NT2/D1 (cell line): ENCODE results near the gene PLEKHG5.

Experiments
- DNase-seq: peaks from one replicate; pipeline ENCODE4 v3.0.0-alpha.2; 2011; ENCODE audit warnings: low read depth, low spot score
- H3K27me3 ChIP-seq: 2 replicates; pipeline ENCODE4 v1.6.0; 2011; ENCODE audit warnings: mild to moderate bottlenecking; ENCODE audit not compliant: insufficient read length, insufficient read depth
- H3K36me3 ChIP-seq: 2 replicates; pipeline ENCODE4 v1.6.1; 2011; ENCODE audit warnings: mild to moderate bottlenecking, low read length, mixed read lengths; ENCODE audit not compliant: insufficient read depth, insufficient read length
- H3K4me1 ChIP-seq: 2 replicates; pipeline ENCODE4 v1.5.1; 2011; ENCODE audit not compliant: insufficient read depth, insufficient read length
- H3K4me3 ChIP-seq: 2 replicates; pipeline ENCODE4 v1.5.1; 2011; ENCODE audit warnings: low read depth; ENCODE audit not compliant: insufficient read length
- H3K9ac ChIP-seq: 2 replicates; pipeline ENCODE4 v1.6.0; 2011; ENCODE audit warnings: low read depth; ENCODE audit not compliant: insufficient read length
- H3K9me3 ChIP-seq: 2 replicates; pipeline ENCODE4 v1.5.1; 2011; ENCODE audit warnings: mild to moderate bottlenecking, low read length; ENCODE audit not compliant: insufficient read depth
- SUZ12 ChIP-seq: IDR thresholded peaks from 2 replicates; pipeline ENCODE4 v1.6.1; 2011; ENCODE audit not compliant: insufficient read length, insufficient read depth; ENCODE audit errors: extremely low read depth
- YY1 ChIP-seq: IDR thresholded peaks from 2 replicates; pipeline ENCODE4 v1.6.1; 2011; ENCODE audit not compliant: insufficient read length, insufficient read depth
- ZNF274 ChIP-seq: IDR thresholded peaks from 2 replicates; pipeline ENCODE4 v1.6.1; 2011; ENCODE audit warnings: mild to moderate bottlenecking, low read depth, low read length

PLEKHG5 gene

GRCh38 chr1:6463120-6463412 lies 28.4 kb downstream of the PLEKHG5 start:
- Histone ChIP-seq H3K9me3 (no peaks in the 10 kb centered on the region), H3K4me3 (no peak overlapping the region), H3K27me3 (no peaks in the 10 kb centered on the region), H3K36me3 (peaks cover 53% of the 10 kb centered on the region), H3K9ac (no peak overlapping the region), H3K4me1 (peaks cover 8% of the 10 kb centered on the region)
- TF ChIP-seq YY1 (no peak), SUZ12 (no peak), ZNF274 (no peak)
- DNase-seq: no peak

DNA sequence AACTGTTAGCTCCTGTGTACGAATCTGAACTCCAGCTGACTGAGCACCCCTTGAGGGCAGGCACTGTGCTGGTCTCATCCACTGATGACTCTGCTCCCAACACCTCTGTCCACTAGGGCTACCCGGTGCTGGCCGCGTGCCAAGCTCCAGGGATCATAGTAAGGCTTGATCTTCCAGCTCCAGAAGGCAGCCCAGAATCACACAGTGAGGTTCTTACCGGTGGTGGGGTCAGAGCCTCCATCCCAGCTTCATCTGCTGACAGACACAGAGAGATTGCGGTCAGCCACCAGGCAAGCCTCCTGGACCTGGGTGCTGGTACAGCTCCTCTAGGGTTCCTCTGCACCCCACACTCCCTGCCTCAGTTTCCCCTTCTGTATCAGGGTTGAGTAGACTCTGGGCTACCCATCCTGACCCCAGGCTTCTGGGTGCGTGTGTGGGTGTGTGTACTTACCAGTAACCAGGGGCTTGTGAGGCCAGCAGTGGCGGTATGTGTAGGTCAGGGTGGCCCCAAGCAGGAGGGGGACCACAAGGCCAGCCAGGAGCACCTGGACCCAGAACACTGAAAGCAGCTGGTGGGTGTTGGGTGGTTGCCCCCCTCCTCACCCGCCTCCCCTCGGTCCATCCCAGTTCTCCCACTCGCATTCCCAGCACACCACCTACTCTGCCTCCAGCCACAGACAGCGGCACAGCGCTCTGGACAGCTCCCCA lies 28.9 kb downstream of the PLEKHG5 start:
- Histone ChIP-seq H3K27me3 (no peaks in the 10 kb centered on the region), H3K4me3 (no peak overlapping the region), H3K9me3 (no peaks in the 10 kb centered on the region), H3K4me1 (peaks cover 8% of the 10 kb centered on the region), H3K9ac (no peak overlapping the region), H3K36me3 (peaks cover 48% of the 10 kb centered on the region)
- TF ChIP-seq ZNF274 (no peak), SUZ12 (no peak), YY1 (no peak)
- no peak for DNase-seq

DNA sequence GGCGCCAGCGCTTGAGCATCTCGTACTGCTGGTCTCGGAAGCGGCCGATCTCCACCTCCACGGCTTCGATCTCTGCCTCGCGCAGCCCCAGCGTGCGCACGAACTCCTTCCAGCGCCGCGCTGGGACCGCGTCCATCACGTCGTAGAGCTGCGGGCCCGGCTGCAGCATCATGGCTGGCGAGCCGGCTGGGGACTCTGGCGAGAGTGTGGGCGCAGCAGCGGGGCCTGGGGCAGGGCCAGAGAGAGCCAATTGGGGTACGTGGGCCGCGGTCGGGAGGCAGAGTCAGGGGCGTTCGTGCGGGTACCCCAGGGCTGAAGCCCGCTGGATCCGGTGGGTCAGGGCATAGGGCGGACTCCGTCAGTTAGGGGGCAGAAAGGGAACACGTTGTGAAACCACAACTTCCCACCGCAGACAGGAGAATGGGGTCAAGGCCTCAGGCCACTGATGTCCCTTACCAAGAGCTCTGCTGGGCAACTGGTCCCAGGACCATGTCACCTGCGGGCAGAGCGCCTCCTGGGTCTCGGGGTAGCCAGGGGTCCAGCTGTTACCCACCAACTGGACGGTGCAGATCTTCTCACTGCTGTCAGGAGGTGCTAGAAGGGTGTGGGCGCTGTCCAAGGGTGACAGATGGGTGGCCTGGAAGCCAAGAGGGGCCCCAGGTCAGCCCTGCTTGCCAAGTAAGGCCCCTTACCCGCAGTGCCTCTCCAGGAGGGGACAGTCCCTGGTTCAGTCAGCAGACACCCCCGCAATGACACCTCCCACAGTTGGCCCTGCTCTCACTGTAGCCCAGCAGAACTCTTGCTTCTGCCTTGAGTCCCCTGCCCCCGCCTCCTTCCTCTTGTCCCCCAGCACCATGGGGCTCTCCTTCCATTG lies 29.7 kb downstream of the PLEKHG5 start:
- Histone ChIP-seq H3K4me3 (no peak overlapping the region), H3K4me1 (peaks cover 8% of the 10 kb centered on the region), H3K36me3 (peaks cover 40% of the 10 kb centered on the region), H3K27me3 (no peaks in the 10 kb centered on the region), H3K9me3 (no peaks in the 10 kb centered on the region), H3K9ac (no peak overlapping the region)
- TF ChIP-seq YY1 (no peak), SUZ12 (no peak), ZNF274 (no peak)
- no peak for DNase-seq

DNA sequence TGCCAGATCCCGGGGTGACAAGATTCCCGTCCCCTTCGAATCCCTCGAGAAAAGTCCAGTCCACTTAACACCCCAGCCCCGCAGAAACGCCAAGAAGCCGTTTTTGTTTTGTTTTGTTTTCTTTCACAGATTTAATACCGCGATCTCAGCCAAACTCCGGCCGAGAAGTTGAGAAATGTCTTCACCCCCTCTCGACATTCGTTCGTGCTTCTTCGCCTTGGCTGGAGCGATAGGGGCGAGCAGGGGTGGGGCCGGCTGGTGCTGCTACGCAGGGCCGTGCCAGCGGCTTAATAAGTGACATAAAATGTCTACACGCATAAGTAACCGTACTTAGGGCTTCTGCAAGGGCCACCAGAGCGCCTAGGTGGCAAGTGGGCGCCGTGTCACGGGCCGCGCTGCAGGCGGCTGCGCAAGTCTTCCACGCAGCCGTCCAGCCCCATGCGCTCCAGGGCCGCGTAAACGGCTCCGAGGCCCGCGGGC lies 30.4 kb downstream of the PLEKHG5 start:
- H3K4me3 ChIP-seq: no peak overlapping the region
- no peaks in the 10 kb centered on the region for H3K27me3 ChIP-seq
- TF ChIP-seq YY1 (no peak), ZNF274 (no peak), SUZ12 (no peak)
- DNase-seq: no peak
- no peak overlapping the region for H3K9ac ChIP-seq
- H3K4me1 ChIP-seq: peaks cover 8% of the 10 kb centered on the region
- H3K9me3 ChIP-seq: no peaks in the 10 kb centered on the region
- H3K36me3 ChIP-seq: peaks cover 40% of the 10 kb centered on the region

DNA sequence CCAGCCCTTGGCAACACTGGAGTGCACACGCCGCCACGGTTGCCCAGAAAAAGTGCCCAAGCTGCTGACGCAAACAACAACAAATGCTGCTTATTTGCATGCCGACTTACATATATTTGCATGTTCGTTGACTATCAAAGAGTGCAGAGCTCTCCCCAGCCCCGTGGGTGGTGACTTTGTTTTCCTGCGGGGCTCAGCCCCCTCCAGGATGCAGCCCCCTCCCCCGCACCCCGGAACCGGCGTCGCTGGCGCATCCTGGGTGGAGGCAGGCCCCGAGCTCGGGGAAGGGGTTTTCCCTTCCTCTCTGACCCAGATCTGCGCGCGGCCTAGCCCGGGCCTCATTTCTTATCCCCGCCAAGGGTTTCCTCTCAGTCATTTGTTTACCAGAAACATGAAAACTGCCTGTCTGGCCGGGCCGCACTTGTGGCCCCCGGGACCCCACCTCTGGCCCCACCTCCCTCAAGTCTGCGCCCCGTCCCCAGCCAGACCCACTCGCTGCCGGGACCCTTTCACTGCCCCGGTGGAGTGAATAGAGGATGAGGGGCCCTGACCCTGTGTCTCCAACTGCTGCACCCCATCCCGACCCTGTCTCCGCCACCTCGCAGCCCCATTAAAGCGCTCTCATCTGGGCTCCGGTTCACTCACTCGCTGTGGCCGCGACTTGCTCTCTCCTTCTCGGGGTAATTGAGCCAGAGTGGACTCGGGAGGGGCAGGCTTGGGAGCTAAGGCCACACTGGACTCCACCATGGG lies 31.0 kb downstream of the PLEKHG5 start:
- no peak for DNase-seq
- no peak for TF ChIP-seq ZNF274
- no peak for TF ChIP-seq YY1
- TF ChIP-seq SUZ12: no peak
- H3K4me3 ChIP-seq: no peak overlapping the region
- H3K4me1 ChIP-seq: peaks cover 8% of the 10 kb centered on the region
- peak overlapping the region; percentile 17 for H3K9ac ChIP-seq
- peaks cover 40% of the 10 kb centered on the region for H3K36me3 ChIP-seq
- H3K27me3 ChIP-seq: no peaks in the 10 kb centered on the region
- H3K9me3 ChIP-seq: no peaks in the 10 kb centered on the region

DNA sequence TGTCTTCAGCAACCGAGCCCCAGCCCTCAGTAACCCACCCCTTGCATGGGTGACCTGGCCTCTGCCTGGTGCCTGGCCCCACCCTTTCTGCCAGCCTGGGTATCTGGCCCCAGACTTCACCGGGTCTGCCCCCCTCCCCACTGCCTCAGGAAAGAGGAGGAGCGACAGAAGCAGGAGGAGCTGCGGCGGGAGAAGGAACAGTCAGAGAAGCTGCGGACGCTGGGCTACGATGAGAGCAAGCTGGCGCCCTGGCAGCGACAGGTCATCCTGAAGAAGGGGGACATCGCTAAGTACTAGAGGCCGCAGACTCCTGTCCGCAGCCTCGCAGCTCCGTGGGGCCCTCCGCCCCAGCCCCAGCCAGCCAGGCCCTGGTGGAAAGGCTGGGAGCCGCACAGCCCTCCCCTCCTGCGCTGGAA lies 31.6 kb downstream of the PLEKHG5 start:
- no peak overlapping the region for H3K9ac ChIP-seq
- H3K4me3 ChIP-seq: no peak overlapping the region
- H3K27me3 ChIP-seq: no peaks in the 10 kb centered on the region
- peaks cover 8% of the 10 kb centered on the region for H3K4me1 ChIP-seq
- no peak for TF ChIP-seq SUZ12
- TF ChIP-seq ZNF274: no peak
- no peak for TF ChIP-seq YY1
- H3K36me3 ChIP-seq: peaks cover 36% of the 10 kb centered on the region
- H3K9me3 ChIP-seq: no peaks in the 10 kb centered on the region
- no peak for DNase-seq
